ENCODE results near the gene ATP1A2.

Gene ATP1A2

GRCh38 chr1:160179336-160179735, 63.8 kb downstream of the ATP1A2 start:
- Histone ChIP-seq H3K9me3 (ENCODE audit: insufficient read depth, low read length) (no peaks in the 10 kb centered on the region), H4K20me1 (ENCODE audit: insufficient read depth, low read length) (no peaks in the 10 kb centered on the region), H3K9ac (ENCODE audit: low read length) (no peak overlapping the region), H3K4me3 (ENCODE audit: low read length) (no peak overlapping the region), H3K4me1 (ENCODE audit: low read length) (peaks cover 11% of the 10 kb centered on the region; the same call in 1 of the 2 replicates), H3K27ac (ENCODE audit: low read length) (no peak overlapping the region), H3K4me2 (ENCODE audit: low read length) (no peak overlapping the region), H2AFZ (ENCODE audit: low read depth, low read length) (no peak overlapping the region), H3K79me2 (ENCODE audit: low read length) (no peaks in the 10 kb centered on the region), H3K27me3 (ENCODE audit: low read depth, low read length) (peaks cover 35% of the 10 kb centered on the region), H3K36me3 (replicated peaks; ENCODE audit: low read depth, low read length) (no peaks in the 10 kb centered on the region)
- TF ChIP-seq EZH2phosphoT487 (IDR thresholded peaks at IDR 0.05; ENCODE audit: low read depth), result no peak
- no peak for TF ChIP-seq CTCF (IDR thresholded peaks at IDR 0.05; ENCODE audit: low read depth, low read length)

- no peak overlapping the region for H3K27ac ChIP-seq (ENCODE audit: low read length)
- H3K9me3 ChIP-seq (ENCODE audit: insufficient read depth, low read length), result no peaks in the 10 kb centered on the region
- TF ChIP-seq EZH2phosphoT487 (IDR thresholded peaks at IDR 0.05; ENCODE audit: low read depth), result no peak
- TF ChIP-seq CTCF (IDR thresholded peaks at IDR 0.05; ENCODE audit: low read depth, low read length), result no peak
- peaks cover 13% of the 10 kb centered on the region for H3K4me1 ChIP-seq (ENCODE audit: low read length)
- H4K20me1 ChIP-seq (ENCODE audit: insufficient read depth, low read length), result no peaks in the 10 kb centered on the region
- H3K79me2 ChIP-seq (ENCODE audit: low read length), result no peaks in the 10 kb centered on the region
- no peak overlapping the region for H3K4me2 ChIP-seq (ENCODE audit: low read length)
- H3K27me3 ChIP-seq (ENCODE audit: low read depth, low read length), result peaks cover 27% of the 10 kb centered on the region
- no peaks in the 10 kb centered on the region for H3K36me3 ChIP-seq (replicated peaks; ENCODE audit: low read depth, low read length)
- no peak overlapping the region for H2AFZ ChIP-seq (ENCODE audit: low read depth, low read length)
- H3K9ac ChIP-seq (ENCODE audit: low read length), result no peak overlapping the region
- no peak overlapping the region for H3K4me3 ChIP-seq (ENCODE audit: low read length)
Observed at GRCh38 chr1:160186246-160186645, 70.7 kb downstream of the ATP1A2 start.

- no peak overlapping the region for H2AFZ ChIP-seq (ENCODE audit: low read depth, low read length)
- no peaks in the 10 kb centered on the region for H4K20me1 ChIP-seq (ENCODE audit: insufficient read depth, low read length)
- H3K36me3 ChIP-seq (replicated peaks; ENCODE audit: low read depth, low read length), result no peaks in the 10 kb centered on the region
- H3K4me3 ChIP-seq (ENCODE audit: low read length), result no peak overlapping the region
- H3K9me3 ChIP-seq (ENCODE audit: insufficient read depth, low read length), result no peaks in the 10 kb centered on the region
- H3K79me2 ChIP-seq (ENCODE audit: low read length), result no peaks in the 10 kb centered on the region
- H3K4me1 ChIP-seq (ENCODE audit: low read length), result peaks cover 13% of the 10 kb centered on the region
- H3K9ac ChIP-seq (ENCODE audit: low read length), result no peak overlapping the region
- H3K27ac ChIP-seq (ENCODE audit: low read length), result no peak overlapping the region
- H3K4me2 ChIP-seq (ENCODE audit: low read length), result no peak overlapping the region
- no peak for TF ChIP-seq EZH2phosphoT487 (IDR thresholded peaks at IDR 0.05; ENCODE audit: low read depth)
- no peak for TF ChIP-seq CTCF (IDR thresholded peaks at IDR 0.05; ENCODE audit: low read depth, low read length)
- H3K27me3 ChIP-seq (ENCODE audit: low read depth, low read length), result peaks cover 22% of the 10 kb centered on the region
Observed at GRCh38 chr1:160186729-160187128, 71.2 kb downstream of the ATP1A2 start.

GRCh38 chr1:160187407-160187806, 71.8 kb downstream of the ATP1A2 start:
- H3K27me3 ChIP-seq (ENCODE audit: low read depth, low read length), result peaks cover 16% of the 10 kb centered on the region
- no peak overlapping the region for H2AFZ ChIP-seq (ENCODE audit: low read depth, low read length)
- H3K79me2 ChIP-seq (ENCODE audit: low read length), result no peaks in the 10 kb centered on the region
- no peak overlapping the region for H3K27ac ChIP-seq (ENCODE audit: low read length)
- H3K36me3 ChIP-seq (replicated peaks; ENCODE audit: low read depth, low read length), result no peaks in the 10 kb centered on the region
- H3K4me1 ChIP-seq (ENCODE audit: low read length), result peaks cover 13% of the 10 kb centered on the region
- TF ChIP-seq CTCF (IDR thresholded peaks at IDR 0.05; ENCODE audit: low read depth, low read length), result no peak
- TF ChIP-seq EZH2phosphoT487 (IDR thresholded peaks at IDR 0.05; ENCODE audit: low read depth), result no peak
- H3K4me3 ChIP-seq (ENCODE audit: low read length), result no peak overlapping the region
- H4K20me1 ChIP-seq (ENCODE audit: insufficient read depth, low read length), result no peaks in the 10 kb centered on the region
- no peak overlapping the region for H3K4me2 ChIP-seq (ENCODE audit: low read length)
- no peaks in the 10 kb centered on the region for H3K9me3 ChIP-seq (ENCODE audit: insufficient read depth, low read length)
- H3K9ac ChIP-seq (ENCODE audit: low read length), result no peak overlapping the region

Data from OCI-LY3 (cell line).